HepG2 (cell line): ENCODE data around the gene PKP3. TPM values are rescaled to one million over a fixed set of nuclear protein-coding genes. Genes with fewer than 3 reads are reported as not detected.

ENCODE experiments used
- BRCA1 ChIP-seq: sonication (generic); formaldehyde crosslinking; IDR thresholded peaks from 2 replicates; pipeline ENCODE4 v1.4.0; 2020; ENCODE audit warnings: missing genetic modification reagents
- CREB3 ChIP-seq: sonication (generic); formaldehyde crosslinking; IDR thresholded peaks from 2 replicates; pipeline ENCODE4 v1.5.0; 2020; ENCODE audit warnings: missing genetic modification reagents
- CSRNP2 ChIP-seq: sonication (generic); formaldehyde crosslinking; conservative IDR thresholded peaks from 2 replicates; pipeline ENCODE4 v1.8.0; 2022; ENCODE audit warnings: low read depth, missing genetic modification reagents
- FUBP1 ChIP-seq: sonication (generic); formaldehyde crosslinking; IDR thresholded peaks from 2 replicates; pipeline ENCODE4 v1.5.1; 2020; ENCODE audit warnings: missing genetic modification reagents, mild to moderate bottlenecking, borderline replicate concordance
- HNRNPK ChIP-seq: fragments of 200-400 bp; formaldehyde crosslinking; IDR thresholded peaks from 2 replicates; pipeline ENCODE4 v1.6.1; 2018; ENCODE audit warnings: low read length, low read depth, moderate library complexity, mild to moderate bottlenecking; ENCODE audit not compliant: poor library complexity, severe bottlenecking
- IKZF1 ChIP-seq: fragments of 450-650 bp; IDR thresholded peaks from 2 replicates; pipeline ENCODE4 v1.7.1; 2016
- IRF1 ChIP-seq: sonication (generic); formaldehyde crosslinking; IDR thresholded peaks from 2 replicates; pipeline ENCODE4 v1.4.0; 2020; ENCODE audit warnings: low read depth, mild to moderate bottlenecking, missing genetic modification reagents
- JDP2 ChIP-seq: sonication (generic); formaldehyde crosslinking; IDR thresholded peaks from 2 replicates; pipeline ENCODE4 v1.8.1; 2022; ENCODE audit warnings: missing genetic modification reagents, borderline replicate concordance
- NFYC ChIP-seq: IDR thresholded peaks from 2 replicates; pipeline ENCODE4 v1.6.1; 2016; ENCODE audit warnings: missing genetic modification reagents, missing compliant biosample characterization
- RELA ChIP-seq: sonication (generic); formaldehyde crosslinking; IDR thresholded peaks from 2 replicates; pipeline ENCODE4 v1.4.0; 2020; ENCODE audit warnings: missing genetic modification reagents
- USF2 ChIP-seq, 2 experiments: sonication (generic) in 1 of 2; formaldehyde crosslinking in 1 of 2; IDR thresholded peaks; 2 replicates each; pipeline versions ENCODE4 v1.5.1 to v1.6.1; 2011 to 2020; ENCODE audit warnings: borderline replicate concordance in 1 of 2, low read depth in 1 of 2, low read length in 1 of 2, mild to moderate bottlenecking in 1 of 2, missing genetic modification reagents in 1 of 2, moderate library complexity in 1 of 2
- ZHX1 ChIP-seq: sonication (generic); formaldehyde crosslinking; IDR thresholded peaks from 2 replicates; pipeline ENCODE4 v1.8.1; 2022; ENCODE audit warnings: low read depth, mild to moderate bottlenecking, missing genetic modification reagents
- ZNF317 ChIP-seq: sonication (generic); formaldehyde crosslinking; IDR thresholded peaks from 2 replicates; pipeline ENCODE4 v1.5.0; 2020; ENCODE audit warnings: mild to moderate bottlenecking, missing genetic modification reagents
- ZNF350 ChIP-seq: sonication (generic); formaldehyde crosslinking; IDR thresholded peaks from 2 replicates; pipeline ENCODE4 v1.4.0; 2020; ENCODE audit warnings: mild to moderate bottlenecking, low read depth, missing genetic modification reagents, borderline replicate concordance
- ZNF598 ChIP-seq: sonication (generic); formaldehyde crosslinking; IDR thresholded peaks from 2 replicates; pipeline ENCODE4 v1.5.1; 2020; ENCODE audit warnings: mild to moderate bottlenecking, missing genetic modification reagents, borderline replicate concordance
- ZNF674 ChIP-seq: sonication (generic); formaldehyde crosslinking; IDR thresholded peaks from 2 replicates; pipeline ENCODE4 v1.5.0; 2020; ENCODE audit warnings: low read depth, mild to moderate bottlenecking, missing genetic modification reagents
- ZNF879 ChIP-seq: sonication (generic); formaldehyde crosslinking; IDR thresholded peaks from 2 replicates; pipeline ENCODE4 v1.8.1; 2023; ENCODE audit warnings: missing genetic modification reagents
- polyA plus RNA-seq, 8 experiments: library from polyadenylated mRNA; depleted of rRNA in 3 of 8; stranded (reverse) in 7 of 8; unstranded in 1 of 8; fragments of >200 nt; fragmentation: Illumina TruSeq in 4 of 8; extraction: Trizol in 4 of 8; gene quantifications; 2 replicates each; pipeline versions ENCODE4 v1.2.1 to v1.2.3, GENCODE V29; 2011 to 2016; ENCODE audit warnings: low read depth in 4 of 8, missing spikeins in 1 of 8, mixed read lengths in 1 of 8; ENCODE audit not compliant: insufficient read depth in 1 of 8
- total RNA-seq, 5 experiments: library from RNA; depleted of rRNA; stranded (reverse); fragments of >200 nt; fragmentation: Illumina TruSeq; extraction: Trizol; gene quantifications; 2 replicates each; pipeline ENCODE4 v1.2.3, GENCODE V29; 2016; ENCODE audit warnings: low read depth in 1 of 5

PKP3 gene
- total and polyA plus RNA-seq, 2 of the 13 experiments (the other 11 are each of a cell fraction or from before 2014, with no cell fraction given) = 18.0 to 28.7 TPM

- TF ChIP-seq ZNF317 (CRISPR knock-in tag) (0 out of 2 replicates have a peak, but pooled peaks have one; percentile 27), CREB3 (CRISPR knock-in tag) (no peak), ZNF674 (CRISPR knock-in tag) (no peak), CSRNP2 (CRISPR knock-in tag) (no peak), JDP2 (CRISPR knock-in tag) (no peak), RELA (no peak), ZHX1 (CRISPR knock-in tag) (peak; percentile 34; the same call in 1 of the 2 replicates), ZNF598 (CRISPR knock-in tag) (0 out of 2 replicates have a peak, but pooled peaks have one; percentile 21), IKZF1 (no peak), USF2 (IDR thresholded peaks at IDR 0.05; ENCODE audit: low read depth, low read length) (peak; percentile 21; the same call in 1 of the 2 replicates), USF2 (CRISPR knock-in tag; IDR thresholded peaks at IDR 0.05; ENCODE audit: borderline replicate concordance) (no peak), BRCA1 (CRISPR knock-in tag) (no peak), HNRNPK (no peak), ZNF350 (CRISPR knock-in tag) (0 out of 2 replicates have a peak, but pooled peaks have one; percentile 67), IRF1 (CRISPR knock-in tag) (no peak), NFYC (no peak), ZNF879 (CRISPR knock-in tag) (no peak), FUBP1 (CRISPR knock-in tag) (no peak)
Measured at GRCh38 chr11:450809-451451, 56.9 kb downstream of the PKP3 start (continued).
